Thyroid gland (tissue), 4 donors: ENCODE results near the gene PLA2G4D.

ENCODE experiments used
- POLR2A ChIP-seq, 2 donors: fragments of 450-650 bp; IDR thresholded peaks; one replicate each; pipeline ENCODE4 v1.6.1; 2017; ENCODE audit warnings: antibody characterized with exemption in 2 of 2, mild to moderate bottlenecking in 2 of 2, moderate library complexity in 1 of 2
- TF ChIP-seq, protein P1 (sequence below), 6 experiments: fragments of 200-600 bp in 3 of 6; fragments of 450-650 bp in 3 of 6; sonication (generic) in 3 of 6; IDR thresholded peaks; one replicate each; pipeline ENCODE4 v1.5.1; 2016 to 2019; ENCODE audit warnings: antibody characterized with exemption in 6 of 6, mild to moderate bottlenecking in 2 of 6, inconsistent platforms in 1 of 6, moderate library complexity in 1 of 6

DNA sequence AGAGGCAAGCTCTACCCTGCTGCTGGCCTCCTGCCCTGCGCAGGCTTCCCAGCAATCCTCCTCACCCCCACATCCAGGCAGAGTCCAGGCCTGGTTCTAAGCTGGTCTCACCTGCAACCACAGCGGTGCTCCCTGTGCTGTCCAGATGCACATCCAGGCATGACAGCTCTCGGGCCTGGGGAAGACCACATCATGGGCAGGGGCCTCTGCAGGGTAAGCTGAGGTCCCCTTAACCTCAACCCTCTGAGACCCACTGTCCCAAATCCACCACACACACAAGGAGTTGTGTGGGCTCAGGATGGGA is 10.8 kb downstream of the PLA2G4D start:
- TF ChIP-seq, protein P1, sequence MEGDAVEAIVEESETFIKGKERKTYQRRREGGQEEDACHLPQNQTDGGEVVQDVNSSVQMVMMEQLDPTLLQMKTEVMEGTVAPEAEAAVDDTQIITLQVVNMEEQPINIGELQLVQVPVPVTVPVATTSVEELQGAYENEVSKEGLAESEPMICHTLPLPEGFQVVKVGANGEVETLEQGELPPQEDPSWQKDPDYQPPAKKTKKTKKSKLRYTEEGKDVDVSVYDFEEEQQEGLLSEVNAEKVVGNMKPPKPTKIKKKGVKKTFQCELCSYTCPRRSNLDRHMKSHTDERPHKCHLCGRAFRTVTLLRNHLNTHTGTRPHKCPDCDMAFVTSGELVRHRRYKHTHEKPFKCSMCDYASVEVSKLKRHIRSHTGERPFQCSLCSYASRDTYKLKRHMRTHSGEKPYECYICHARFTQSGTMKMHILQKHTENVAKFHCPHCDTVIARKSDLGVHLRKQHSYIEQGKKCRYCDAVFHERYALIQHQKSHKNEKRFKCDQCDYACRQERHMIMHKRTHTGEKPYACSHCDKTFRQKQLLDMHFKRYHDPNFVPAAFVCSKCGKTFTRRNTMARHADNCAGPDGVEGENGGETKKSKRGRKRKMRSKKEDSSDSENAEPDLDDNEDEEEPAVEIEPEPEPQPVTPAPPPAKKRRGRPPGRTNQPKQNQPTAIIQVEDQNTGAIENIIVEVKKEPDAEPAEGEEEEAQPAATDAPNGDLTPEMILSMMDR (IDR thresholded peaks at IDR 0.05): no peak
- TF ChIP-seq POLR2A (IDR thresholded peaks at IDR 0.05): no peak
